Ovary (tissue), 3 donors: Measurements from ENCODE around the gene PFKFB4.

ENCODE experiments used
- CTCF ChIP-seq, 3 donors: fragments of 450-650 bp in 2 of 3; fragments of 200-600 bp in 1 of 3; IDR thresholded peaks; one replicate each; pipeline versions ENCODE4 v1.5.1 to v1.8.0; 2016 to 2022; ENCODE audit warnings: antibody characterized with exemption in 3 of 3, mild to moderate bottlenecking in 1 of 3
- POLR2A ChIP-seq: fragments of 450-650 bp; IDR thresholded peaks from one replicate; pipeline ENCODE4 v1.6.1; 2017; ENCODE audit warnings: antibody characterized with exemption, mild to moderate bottlenecking, moderate library complexity
- donor health status: DM: no; HTN: no; CAD: no.

GRCh38 chr3:48528048-48528447 is 28.6 kb downstream of the PFKFB4 start:
- TF ChIP-seq CTCF (IDR thresholded peaks at IDR 0.05): no peak
- TF ChIP-seq POLR2A: no peak
